ENCODE data around the gene BBS4. TPM values are rescaled to one million over a fixed set of nuclear protein-coding genes. Genes with fewer than 3 reads are reported as not detected.

Gene BBS4
- total RNA-seq, 1 experiment from 2014 or later = 22.4 TPM

- no peak for DNase-seq
- Mint-ChIP-seq H3K27ac (ENCODE audit: unreplicated experiment) (no peak overlapping the region), H3K4me1 (ENCODE audit: low read depth, unreplicated experiment) (no peaks in the 10 kb centered on the region), H3K4me3 (ENCODE audit: unreplicated experiment) (no peak overlapping the region), H3K36me3 (ENCODE audit: insufficient read depth, unreplicated experiment) (peaks cover 39% of the 10 kb centered on the region), H3K27me3 (ENCODE audit: insufficient read depth, unreplicated experiment) (no peaks in the 10 kb centered on the region), H3K9me3 (ENCODE audit: unreplicated experiment) (no peaks in the 10 kb centered on the region)
- CTCF ChIA-PET = no interaction called here
- H3K9me3 ChIP-seq = no peaks in the 10 kb centered on the region
- H3K36me3 ChIP-seq (ENCODE audit: control insufficient read depth, insufficient read depth, low read length) = no peaks in the 10 kb centered on the region; the same call in 1 of the 2 replicates
- H3K4me3 ChIP-seq (ENCODE audit: low read depth, low read length) = no peak overlapping the region
- intact Hi-C loops (cut with micrococcal nuclease; ENCODE audit: unreplicated experiment) = no loop called here
- POLR2A ChIA-PET = no interaction called here
- no TSS peak for BruUV-seq (replicated peaks)
- TF ChIP-seq CTCF (IDR thresholded peaks at IDR 0.05; ENCODE audit: insufficient read depth in 1 of 2, low read depth in 1 of 2, low read length in 1 of 2, severe bottlenecking in 1 of 2, unreplicated experiment in 1 of 2) = no peak
- H3K27me3 ChIP-seq (replicated peaks; ENCODE audit: control insufficient read depth, insufficient read depth, low read length) = no peaks in the 10 kb centered on the region
- H3K4me1 ChIP-seq = no peaks in the 10 kb centered on the region
Measured at GRCh38 chr15:72754096-72754495, 68.1 kb downstream of the BBS4 start.

GRCh38 chr15:72758182-72758581 is 72.2 kb downstream of the BBS4 start:
- BruUV-seq (replicated peaks) = no TSS peak
- H3K27me3 Mint-ChIP-seq (ENCODE audit: insufficient read depth, unreplicated experiment) = no peaks in the 10 kb centered on the region
- CTCF ChIA-PET = no interaction called here

GRCh38 chr15:72760590-72761260 is 74.7 kb downstream of the BBS4 start:
- BruUV-seq (replicated peaks) = no TSS peak
- no peaks in the 10 kb centered on the region for H3K4me1 ChIP-seq
- ChIA-PET CTCF (no interaction called here), POLR2A (no interaction called here)
- no peak overlapping the region for H3K27ac Mint-ChIP-seq (ENCODE audit: unreplicated experiment)
- H3K27me3 ChIP-seq (replicated peaks; ENCODE audit: control insufficient read depth, insufficient read depth, low read length) = no peaks in the 10 kb centered on the region
- no peaks in the 10 kb centered on the region; the same call in 1 of the 2 replicates for H3K36me3 ChIP-seq (ENCODE audit: control insufficient read depth, insufficient read depth, low read length)
- no peaks in the 10 kb centered on the region for H3K27me3 Mint-ChIP-seq (ENCODE audit: insufficient read depth, unreplicated experiment)
- H3K4me3 Mint-ChIP-seq (ENCODE audit: unreplicated experiment) = no peak overlapping the region
- H3K4me3 ChIP-seq (ENCODE audit: low read depth, low read length) = no peak overlapping the region
- no peaks in the 10 kb centered on the region for H3K9me3 ChIP-seq
- H3K9me3 Mint-ChIP-seq (ENCODE audit: unreplicated experiment) = no peaks in the 10 kb centered on the region
- intact Hi-C loops (cut with micrococcal nuclease; ENCODE audit: unreplicated experiment) = no loop called here
- peaks cover 54% of the 10 kb centered on the region for H3K36me3 Mint-ChIP-seq (ENCODE audit: insufficient read depth, unreplicated experiment)
- no peak for TF ChIP-seq CTCF (IDR thresholded peaks at IDR 0.05; ENCODE audit: insufficient read depth in 1 of 2, low read depth in 1 of 2, low read length in 1 of 2, severe bottlenecking in 1 of 2, unreplicated experiment in 1 of 2)
- no peak for DNase-seq
- no peaks in the 10 kb centered on the region for H3K4me1 Mint-ChIP-seq (ENCODE audit: low read depth, unreplicated experiment)

More at GRCh38 chr15:72758182-72758581, 72.2 kb downstream of the BBS4 start:
- H3K4me1 Mint-ChIP-seq (ENCODE audit: low read depth, unreplicated experiment) = no peaks in the 10 kb centered on the region
- H3K9me3 Mint-ChIP-seq (ENCODE audit: unreplicated experiment) = no peaks in the 10 kb centered on the region
- no peak overlapping the region for H3K4me3 ChIP-seq (ENCODE audit: low read depth, low read length)
- H3K4me1 ChIP-seq = no peaks in the 10 kb centered on the region
- H3K36me3 Mint-ChIP-seq (ENCODE audit: insufficient read depth, unreplicated experiment) = peaks cover 63% of the 10 kb centered on the region
- no peaks in the 10 kb centered on the region for H3K9me3 ChIP-seq
- no peak for TF ChIP-seq CTCF (IDR thresholded peaks at IDR 0.05; ENCODE audit: insufficient read depth in 1 of 2, low read depth in 1 of 2, low read length in 1 of 2, severe bottlenecking in 1 of 2, unreplicated experiment in 1 of 2)
- no peak overlapping the region for H3K4me3 Mint-ChIP-seq (ENCODE audit: unreplicated experiment)
- intact Hi-C loops (cut with micrococcal nuclease; ENCODE audit: unreplicated experiment) = no loop called here
- H3K27ac Mint-ChIP-seq (ENCODE audit: unreplicated experiment) = no peak overlapping the region
- POLR2A ChIA-PET = no interaction called here
- H3K27me3 ChIP-seq (replicated peaks; ENCODE audit: control insufficient read depth, insufficient read depth, low read length) = no peaks in the 10 kb centered on the region
- no peak for DNase-seq
- H3K36me3 ChIP-seq (ENCODE audit: control insufficient read depth, insufficient read depth, low read length) = no peaks in the 10 kb centered on the region; the same call in 1 of the 2 replicates

Measured in Caco-2 (cell line).